Skeletal muscle cell (primary cell): ENCODE measurements around the gene SLC9A9.

ENCODE experiments used
- DNase-seq: peaks from one replicate; pipeline ENCODE4 v3.0.0-alpha.2; 2010; ENCODE audit warnings: low read depth
- H3K4me3 ChIP-seq: 2 replicates; pipeline ENCODE4 v1.5.1; 2011; ENCODE audit warnings: low read depth, mild to moderate bottlenecking, control low read depth, low read length, moderate library complexity

Gene SLC9A9

GRCh38 chr3:143234526-143234925 is 613.7 kb downstream of the SLC9A9 start:
- H3K4me3 ChIP-seq = no peak overlapping the region
- no peak for DNase-seq

DNA sequence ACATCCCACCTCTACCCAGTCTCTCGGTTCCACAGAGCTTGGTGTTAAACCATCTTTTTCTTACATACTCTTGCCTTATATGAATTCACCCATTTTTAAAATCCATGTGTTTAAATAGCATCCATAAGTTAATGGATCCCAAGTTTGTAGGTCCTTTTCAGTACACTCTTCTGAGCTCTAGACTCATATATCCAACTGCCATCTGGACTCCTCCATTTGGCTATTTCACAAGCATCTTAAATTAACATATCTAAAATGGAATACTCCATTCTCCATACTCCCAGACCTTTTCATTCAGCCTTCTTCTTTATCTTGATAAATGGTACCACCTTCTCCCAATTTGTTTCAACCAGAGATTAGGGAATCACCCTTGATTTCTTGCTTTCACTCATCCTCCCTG is 615.3 kb downstream of the SLC9A9 start:
- DNase-seq = no peak

DNA sequence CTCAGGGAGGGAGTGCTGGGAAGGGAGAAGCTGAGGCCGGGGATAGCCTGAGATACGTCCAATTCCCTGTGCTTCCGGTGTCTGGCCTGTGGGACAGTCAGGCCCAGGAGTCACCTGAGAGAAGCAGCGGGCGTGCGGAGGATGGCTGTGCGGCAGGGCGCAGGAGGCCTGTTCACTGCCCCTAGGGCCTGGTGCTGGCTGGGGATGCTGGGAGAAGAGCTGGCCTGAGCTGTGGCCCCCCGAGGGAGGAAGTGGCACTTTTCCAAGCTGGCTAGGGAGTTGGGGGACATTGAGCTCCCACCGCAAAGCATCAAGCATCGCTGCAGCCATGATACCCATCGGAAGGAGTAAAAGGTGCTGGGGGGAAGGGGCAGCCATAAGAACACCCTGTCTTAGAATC is 619.9 kb downstream of the SLC9A9 start:
- no peak for DNase-seq
- H3K4me3 ChIP-seq = no peak overlapping the region

More for the DNA sequence above, 615.3 kb downstream of the SLC9A9 start:
- no peak overlapping the region for H3K4me3 ChIP-seq

DNA sequence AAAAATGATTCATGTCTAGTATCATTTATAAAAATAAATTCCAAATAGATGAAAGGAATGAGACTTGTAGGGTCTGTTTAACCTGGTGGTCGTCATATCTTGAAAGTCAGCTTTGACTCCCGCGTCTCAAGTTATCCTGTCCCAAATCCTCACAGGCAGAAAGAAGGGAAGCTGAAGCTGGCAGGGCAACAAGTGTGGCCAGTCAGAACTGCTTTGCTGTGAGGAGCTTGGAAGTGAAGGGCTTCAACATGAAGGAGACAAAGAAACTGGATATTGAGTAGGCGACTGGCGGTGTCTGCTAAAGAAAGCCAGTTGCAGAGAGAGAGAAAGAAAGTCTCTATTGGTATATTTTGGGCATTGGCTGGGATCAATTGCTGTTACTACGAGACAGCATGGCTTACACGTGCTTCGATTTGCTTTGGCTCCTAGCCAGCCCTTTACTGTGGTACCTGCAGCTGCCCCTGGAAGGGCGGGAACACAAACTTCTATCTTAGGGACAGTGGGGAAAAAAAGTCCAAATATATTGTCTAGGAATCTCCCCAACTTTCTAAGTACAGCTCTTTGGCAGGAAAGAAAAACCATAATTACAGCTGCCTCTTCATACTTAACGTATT is 621.5 kb downstream of the SLC9A9 start:
- no peak overlapping the region for H3K4me3 ChIP-seq
- DNase-seq = no peak

GRCh38 chr3:143224716-143225115 is 623.6 kb downstream of the SLC9A9 start:
- no peak overlapping the region for H3K4me3 ChIP-seq
- DNase-seq = no peak

GRCh38 chr3:143222981-143223380 is 625.3 kb downstream of the SLC9A9 start:
- no peak overlapping the region for H3K4me3 ChIP-seq
- DNase-seq = no peak

DNA sequence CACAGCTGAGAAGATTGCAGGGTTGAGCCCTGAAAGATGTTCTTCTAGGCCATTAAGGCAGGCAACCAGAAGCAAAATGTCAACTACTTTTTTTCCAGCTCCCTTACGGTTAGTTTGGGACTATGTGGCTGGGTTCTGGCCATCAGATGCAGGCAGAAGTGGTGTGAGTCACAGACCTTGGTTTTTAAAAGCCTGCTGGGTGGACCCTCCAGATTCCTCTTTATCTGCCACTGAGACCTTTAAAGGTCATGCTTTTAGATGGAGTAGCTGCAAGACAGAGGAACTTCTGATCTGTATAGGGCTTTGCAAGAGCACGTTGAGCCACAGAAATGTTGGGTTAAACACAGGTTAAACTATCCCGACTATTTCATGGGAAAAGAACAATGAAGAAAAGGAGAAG is 625.8 kb downstream of the SLC9A9 start:
- DNase-seq = no peak
- no peak overlapping the region for H3K4me3 ChIP-seq

GRCh38 chr3:143221446-143221845 is 626.8 kb downstream of the SLC9A9 start:
- DNase-seq = no peak
- H3K4me3 ChIP-seq = no peak overlapping the region

DNA sequence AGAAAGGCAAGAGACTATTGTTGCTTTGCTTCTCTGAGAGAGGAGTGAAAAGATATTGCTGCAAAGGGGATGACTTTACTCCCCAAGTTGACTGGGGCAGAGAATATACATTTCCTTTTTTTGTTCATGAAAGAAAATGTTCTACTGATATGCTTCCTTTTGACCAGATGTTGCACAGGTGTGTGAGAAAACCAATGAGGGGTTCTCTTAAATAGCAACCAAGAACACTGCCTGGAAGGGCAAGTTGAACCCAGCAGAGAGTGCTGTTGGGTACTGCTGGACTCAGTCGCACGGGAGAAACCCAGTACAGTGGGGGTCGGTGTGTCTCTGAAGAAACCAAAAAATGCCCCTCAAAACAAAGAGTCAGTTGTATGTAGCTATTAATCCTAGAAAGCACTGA is 627.5 kb downstream of the SLC9A9 start:
- DNase-seq = no peak
- no peak overlapping the region for H3K4me3 ChIP-seq

DNA sequence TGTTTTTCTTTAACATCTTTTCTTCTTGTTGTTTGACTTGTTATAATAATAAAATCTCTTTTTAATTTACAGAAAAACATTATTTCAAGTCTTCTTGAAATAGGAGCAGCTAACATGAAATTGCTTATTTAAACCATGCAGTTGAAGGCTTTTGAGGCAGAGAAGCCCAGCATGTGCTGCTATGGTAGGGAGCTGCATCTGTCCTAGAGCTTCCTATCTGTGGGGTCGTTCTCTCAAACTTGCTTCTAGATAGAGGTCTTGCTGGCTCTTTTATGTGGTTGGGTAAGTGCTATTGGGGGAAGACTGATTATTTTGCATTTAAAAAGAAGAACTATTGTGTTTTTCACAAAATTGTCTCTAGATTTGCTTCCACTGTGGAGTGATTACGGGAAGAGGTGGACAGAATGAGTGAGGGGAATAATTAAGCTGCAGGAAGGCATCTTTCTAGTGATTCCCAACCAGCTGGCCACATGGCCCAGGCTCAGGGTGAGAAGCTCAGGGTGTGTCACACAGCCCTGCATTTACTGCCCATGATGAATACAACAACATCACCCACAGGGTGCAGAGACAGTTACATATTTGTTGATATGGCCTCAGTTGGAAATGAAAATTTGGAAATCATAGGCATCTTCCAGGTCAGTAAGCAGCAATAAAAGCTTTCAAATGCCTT is 630.0 kb downstream of the SLC9A9 start:
- H3K4me3 ChIP-seq = no peak overlapping the region
- DNase-seq = no peak

DNA sequence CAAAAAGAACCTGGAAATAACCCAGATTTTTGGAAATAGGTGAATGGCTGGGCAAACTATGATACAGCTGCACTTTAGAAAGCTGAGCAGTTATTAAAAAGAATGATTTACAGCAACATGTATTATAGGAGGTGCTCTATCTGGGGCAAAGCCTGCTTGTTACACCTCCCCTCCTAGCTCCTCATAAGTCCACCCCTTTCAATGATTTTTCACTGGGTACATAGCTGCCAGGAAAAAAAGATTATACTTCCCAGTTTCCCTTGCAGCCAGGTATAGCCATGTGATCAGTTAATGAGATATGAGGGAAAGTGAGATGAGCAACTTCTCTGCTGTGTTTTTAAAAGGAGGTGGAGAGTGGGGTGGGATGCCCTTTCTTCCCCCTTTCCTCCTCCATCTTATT is 631.0 kb downstream of the SLC9A9 start:
- no peak overlapping the region for H3K4me3 ChIP-seq
- no peak for DNase-seq

- H3K4me3 ChIP-seq = no peak overlapping the region
- DNase-seq = no peak
These were observed 631.5 kb downstream of the SLC9A9 start for GRCh38 chr3:143216709-143217182.
